22Rv1 (cell line): ENCODE data around the gene SIPA1L2.
"Not testable (repeated sequence)": the region's sequence is repeated elsewhere in the genome, so short reads cannot be mapped to it uniquely, and the experiment has no call there.

ENCODE experiments used
- H3K27ac ChIP-seq: fragments of 450-650 bp; 2 replicates; pipeline ENCODE4 v1.5.1; 2017
- CTCF ChIP-seq: fragments of 450-650 bp; IDR thresholded peaks from 2 replicates; pipeline ENCODE4 v1.5.1; 2017; ENCODE audit warnings: mild to moderate bottlenecking
- ZFX ChIP-seq: fragments of 450-650 bp; IDR thresholded peaks from 2 replicates; pipeline ENCODE4 v1.6.1; 2017; ENCODE audit warnings: antibody characterized with exemption, borderline replicate concordance

Gene SIPA1L2

GRCh38 chr1:232613752-232614381 lies 16.1 kb downstream of the SIPA1L2 start:
- peak overlapping the region; percentile 4 for H3K27ac ChIP-seq
- TF ChIP-seq ZFX: no peak
- no peak for TF ChIP-seq CTCF

GRCh38 chr1:232612836-232613235 lies 17.1 kb downstream of the SIPA1L2 start:
- H3K27ac ChIP-seq: not testable (repeated sequence)

- H3K27ac ChIP-seq: no peak overlapping the region
- TF ChIP-seq CTCF (peak; percentile 60), ZFX (no peak)
Observed at GRCh38 chr1:232611834-232612233, 18.1 kb downstream of the SIPA1L2 start.

- not testable (repeated sequence) for H3K27ac ChIP-seq
Observed at GRCh38 chr1:232610902-232611745, 18.8 kb downstream of the SIPA1L2 start.

- TF ChIP-seq ZFX: no peak
- no peak for TF ChIP-seq CTCF
- no peak overlapping the region for H3K27ac ChIP-seq
Observed at GRCh38 chr1:232610192-232610901, 19.6 kb downstream of the SIPA1L2 start.

GRCh38 chr1:232608427-232608826 lies 21.5 kb downstream of the SIPA1L2 start:
- no peak for TF ChIP-seq ZFX
- no peak for TF ChIP-seq CTCF
- H3K27ac ChIP-seq: no peak overlapping the region

GRCh38 chr1:232602622-232603021 lies 27.3 kb downstream of the SIPA1L2 start:
- TF ChIP-seq ZFX (no peak), CTCF (peak; percentile 52)
- H3K27ac ChIP-seq: no peak overlapping the region

- H3K27ac ChIP-seq: no peak overlapping the region
- no peak for TF ChIP-seq ZFX
- no peak for TF ChIP-seq CTCF
Observed at GRCh38 chr1:232600424-232601258, 29.3 kb downstream of the SIPA1L2 start.
